ENCODE data around the gene PSMD14. TPM values are rescaled to one million over a fixed set of nuclear protein-coding genes. Genes with fewer than 3 reads are reported as not detected.

Gene PSMD14
- total RNA-seq, 4 donors from 2014 or later: 19.9 to 41.7 (median 34.1) TPM

DNA sequence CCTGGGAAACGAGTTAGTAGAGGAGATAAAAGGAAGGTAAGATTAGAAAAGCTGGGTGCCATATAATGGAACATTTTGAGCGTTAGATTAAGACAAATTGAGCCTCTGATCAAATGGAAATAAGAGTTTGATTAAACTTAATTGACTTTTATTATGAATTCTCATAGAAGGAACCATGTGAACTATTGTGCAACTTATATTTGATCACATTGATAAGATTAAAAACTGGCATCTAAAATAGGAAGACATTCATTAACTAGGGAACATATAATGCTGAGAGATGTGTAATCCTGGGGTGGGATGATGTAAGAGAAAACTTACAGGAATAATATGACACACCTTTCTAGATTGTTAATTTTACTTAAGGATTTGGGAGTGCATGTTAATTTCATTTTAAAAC, 130.4 kb downstream of the PSMD14 start:
- intact Hi-C loops (cut with DNase I; ENCODE audit: low total_unique reads): no loop called here
- 42 to 46% methylated on average over 2 of the region's 2 CpGs for WGBS, 2 donors
- no peak for DNase-seq (ENCODE audit: low spot score in 2 of 2)
- H3K4me3 ChIP-seq (ENCODE audit: low read depth, poor library complexity, severe bottlenecking): no peak overlapping the region
- TF ChIP-seq CTCF (IDR thresholded peaks at IDR 0.05): no peak
- TF ChIP-seq POLR2A (IDR thresholded peaks at IDR 0.05): no peak

DNA sequence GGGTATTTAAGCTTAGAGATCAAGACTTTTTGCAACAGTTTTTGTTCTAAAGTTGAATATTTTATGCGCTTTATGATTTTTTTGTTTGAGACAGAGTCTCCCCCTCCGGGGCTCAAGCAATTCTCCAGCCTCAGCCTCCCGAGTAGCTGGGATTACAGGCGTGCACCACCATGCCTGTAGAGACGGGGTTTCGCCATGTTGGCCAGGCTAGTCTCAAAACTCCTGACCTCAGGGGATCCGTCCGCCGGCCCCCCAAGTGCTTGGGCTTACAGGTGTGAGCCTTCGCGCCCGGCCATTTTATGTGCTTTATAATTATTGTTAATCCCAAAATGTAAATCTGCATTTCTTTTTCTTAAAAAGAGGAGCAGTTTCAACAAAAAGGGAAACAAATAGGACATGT, 136.9 kb downstream of the PSMD14 start:
- WGBS, 2 donors: 90 to 91% methylated on average over 12 of the region's 12 CpGs
- no peak overlapping the region for H3K4me3 ChIP-seq (ENCODE audit: low read depth, poor library complexity, severe bottlenecking)
- intact Hi-C loops (cut with DNase I; ENCODE audit: low total_unique reads): no loop called here
- no peak for TF ChIP-seq CTCF (IDR thresholded peaks at IDR 0.05)
- TF ChIP-seq POLR2A (IDR thresholded peaks at IDR 0.05): no peak
- DNase-seq (ENCODE audit: low spot score in 2 of 2): no peak

GRCh38 chr2:161448431-161448830, 140.2 kb downstream of the PSMD14 start:
- no peak overlapping the region for H3K4me3 ChIP-seq (ENCODE audit: low read depth, poor library complexity, severe bottlenecking)
- intact Hi-C loops (cut with DNase I; ENCODE audit: low total_unique reads): no loop called here
- TF ChIP-seq CTCF (IDR thresholded peaks at IDR 0.05) (no peak), POLR2A (IDR thresholded peaks at IDR 0.05) (no peak)

More at GRCh38 chr2:161448431-161448830, 140.2 kb downstream of the PSMD14 start:
- no peak for DNase-seq (ENCODE audit: low spot score in 2 of 2)

Other genes with a start within 250 kb of the PSMD14 start
- 10 to 100 TPM; 81.6 to 89.8 (median 88.0) TPM for gene TANK, start 148.0 kb upstream of the PSMD14 start, total RNA-seq
- under 1 TPM in 1 of 4 donors, not detected in 3; 0.06 TPM for gene TBR1, start 107.9 kb downstream of the PSMD14 start, total RNA-seq